Osteocyte (in vitro differentiated cells): ENCODE measurements around the gene RANBP10. TPM values are rescaled to one million over a fixed set of nuclear protein-coding genes. Genes with fewer than 3 reads are reported as not detected.

Source experiments
- DNase-seq: peaks from one replicate; pipeline ENCODE4 v3.0.0; 2021; ENCODE audit warnings: mixed read lengths; ENCODE audit not compliant: unreplicated experiment; ENCODE audit errors: extremely low spot score
- H3K27ac Mint-ChIP-seq: one replicate; pipeline ENCODE4 v1.8.0; 2021; ENCODE audit warnings: mild to moderate bottlenecking, mixed read lengths; ENCODE audit not compliant: unreplicated experiment
- H3K27me3 Mint-ChIP-seq: one replicate; pipeline ENCODE4 v1.8.0; 2021; ENCODE audit warnings: mixed read lengths; ENCODE audit not compliant: unreplicated experiment
- H3K36me3 Mint-ChIP-seq: one replicate; pipeline ENCODE4 v1.8.0; 2021; ENCODE audit warnings: mixed read lengths; ENCODE audit not compliant: unreplicated experiment
- H3K4me1 Mint-ChIP-seq: one replicate; pipeline ENCODE4 v1.8.0; 2021; ENCODE audit warnings: mixed read lengths; ENCODE audit not compliant: unreplicated experiment
- H3K4me3 Mint-ChIP-seq: one replicate; pipeline ENCODE4 v1.8.0; 2021; ENCODE audit warnings: mild to moderate bottlenecking, moderate library complexity, mixed read lengths; ENCODE audit not compliant: unreplicated experiment
- H3K9me3 Mint-ChIP-seq: one replicate; pipeline ENCODE4 v1.8.0; 2021; ENCODE audit warnings: mixed read lengths; ENCODE audit not compliant: unreplicated experiment
- total RNA-seq: library from RNA; stranded (reverse); gene quantifications from 2 replicates; pipeline ENCODE4 v1.2.1, GENCODE V29; 2021
- TF ChIP-seq, protein P1 (sequence below): fragments of 200-600 bp; sonication (generic); IDR thresholded peaks from 2 replicates; pipeline ENCODE4 v1.5.0; 2021; ENCODE audit warnings: antibody characterized with exemption, mild to moderate bottlenecking, moderate library complexity

The RANBP10 gene
- total RNA-seq, 1 donor from 2014 or later: 18.9 TPM

DNA sequence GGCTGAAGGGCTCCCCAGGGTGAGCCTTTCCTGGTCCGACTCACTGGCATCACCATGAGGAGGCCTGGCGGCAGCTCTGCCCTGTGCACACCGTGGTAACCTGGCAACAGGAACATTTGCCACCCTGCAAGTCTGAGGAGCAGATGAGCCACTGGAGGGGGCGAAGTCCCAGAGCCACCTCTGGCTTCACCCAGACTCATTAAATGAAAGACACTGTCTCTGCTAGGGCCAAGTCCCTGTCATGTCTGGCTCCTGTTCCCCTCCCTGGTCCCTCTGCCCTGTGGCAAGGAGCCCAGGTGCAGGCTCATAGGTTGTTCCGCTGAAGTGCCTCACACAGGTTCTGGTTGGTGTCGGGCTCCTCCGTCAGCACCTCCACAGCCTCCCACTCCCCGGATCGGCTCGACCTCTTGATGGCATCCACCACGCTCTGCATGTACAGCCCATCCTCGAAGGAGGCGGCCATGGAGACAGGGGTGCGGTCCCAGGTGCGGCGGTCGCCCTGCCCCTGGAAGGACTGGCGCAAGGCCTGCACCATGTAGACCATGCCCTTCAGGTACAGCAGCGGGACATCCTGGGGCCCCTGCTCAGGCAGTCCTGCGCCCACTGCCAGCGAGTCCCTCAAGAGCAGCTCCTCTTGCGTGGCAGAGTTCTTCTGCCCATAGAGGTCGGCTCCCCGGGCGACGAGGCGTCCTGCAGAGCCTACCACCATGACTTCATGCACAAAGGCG is 131.3 kb downstream of the RANBP10 start:
- peak overlapping the region; percentile 78 for H3K27ac Mint-ChIP-seq
- H3K4me3 Mint-ChIP-seq: no peak overlapping the region
- H3K4me1 Mint-ChIP-seq: peaks cover 20% of the 10 kb centered on the region

DNA sequence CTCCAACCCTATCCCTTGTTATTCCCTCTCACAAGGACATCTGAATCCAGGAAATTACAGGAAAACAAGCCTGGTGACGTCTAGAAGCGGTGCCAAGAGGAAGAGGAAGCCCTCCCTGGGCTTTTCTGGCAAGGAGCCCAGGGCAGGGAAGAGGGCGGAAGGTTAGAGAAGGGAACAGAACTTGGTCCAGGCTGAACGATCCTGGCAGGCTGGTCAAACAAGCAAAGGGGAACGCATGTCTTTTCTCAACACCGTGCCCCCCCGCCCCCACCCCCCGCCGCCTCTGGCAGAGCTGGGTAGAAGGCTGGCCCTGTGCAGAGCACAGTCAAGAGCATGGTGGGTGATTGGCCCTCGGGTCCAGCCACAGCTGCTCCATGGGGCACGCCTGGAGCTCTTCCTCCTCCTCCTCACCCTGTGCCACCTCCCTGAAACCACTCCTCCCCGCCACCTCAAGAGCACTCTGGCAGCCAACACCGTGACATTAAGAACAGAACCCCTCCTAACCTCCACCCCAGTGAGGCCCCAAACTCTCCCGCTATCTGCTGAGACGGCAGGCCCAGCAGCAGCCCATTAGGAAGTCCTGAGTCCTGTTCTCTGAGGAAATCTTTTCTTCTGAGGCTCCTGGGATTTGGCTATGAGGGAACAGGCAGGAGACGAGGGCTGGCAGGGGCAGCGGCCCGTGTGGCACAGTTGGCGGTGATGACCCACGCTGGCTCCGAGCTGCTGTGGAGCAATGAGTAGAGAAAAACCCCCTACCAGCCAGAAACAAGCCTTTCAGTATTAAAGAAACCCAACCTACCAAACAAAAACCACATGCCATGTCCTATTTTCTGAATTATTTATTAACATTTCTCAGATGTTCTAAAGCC is 132.4 kb downstream of the RANBP10 start:
- Mint-ChIP-seq H3K27me3 (no peaks in the 10 kb centered on the region), H3K36me3 (no peaks in the 10 kb centered on the region), H3K4me3 (no peak overlapping the region), H3K27ac (peak overlapping the region; percentile 80), H3K9me3 (no peaks in the 10 kb centered on the region), H3K4me1 (peaks cover 20% of the 10 kb centered on the region)
- DNase-seq: no peak
- TF ChIP-seq, protein P1, sequence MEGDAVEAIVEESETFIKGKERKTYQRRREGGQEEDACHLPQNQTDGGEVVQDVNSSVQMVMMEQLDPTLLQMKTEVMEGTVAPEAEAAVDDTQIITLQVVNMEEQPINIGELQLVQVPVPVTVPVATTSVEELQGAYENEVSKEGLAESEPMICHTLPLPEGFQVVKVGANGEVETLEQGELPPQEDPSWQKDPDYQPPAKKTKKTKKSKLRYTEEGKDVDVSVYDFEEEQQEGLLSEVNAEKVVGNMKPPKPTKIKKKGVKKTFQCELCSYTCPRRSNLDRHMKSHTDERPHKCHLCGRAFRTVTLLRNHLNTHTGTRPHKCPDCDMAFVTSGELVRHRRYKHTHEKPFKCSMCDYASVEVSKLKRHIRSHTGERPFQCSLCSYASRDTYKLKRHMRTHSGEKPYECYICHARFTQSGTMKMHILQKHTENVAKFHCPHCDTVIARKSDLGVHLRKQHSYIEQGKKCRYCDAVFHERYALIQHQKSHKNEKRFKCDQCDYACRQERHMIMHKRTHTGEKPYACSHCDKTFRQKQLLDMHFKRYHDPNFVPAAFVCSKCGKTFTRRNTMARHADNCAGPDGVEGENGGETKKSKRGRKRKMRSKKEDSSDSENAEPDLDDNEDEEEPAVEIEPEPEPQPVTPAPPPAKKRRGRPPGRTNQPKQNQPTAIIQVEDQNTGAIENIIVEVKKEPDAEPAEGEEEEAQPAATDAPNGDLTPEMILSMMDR: no peak

More for the DNA sequence above, 131.3 kb downstream of the RANBP10 start:
- Mint-ChIP-seq H3K9me3 (no peaks in the 10 kb centered on the region), H3K27me3 (no peaks in the 10 kb centered on the region), H3K36me3 (no peaks in the 10 kb centered on the region)
- TF ChIP-seq, protein P1: no peak
- no peak for DNase-seq

Other genes with a start within 250 kb of the RANBP10 start
- gene CTCF, start 244.0 kb downstream of the RANBP10 start, total RNA-seq: 43.2 and 47.4 TPM in 2 replicates
- 0.94 and 1.7 TPM in 2 replicates for gene CARMIL2, start 161.4 kb downstream of the RANBP10 start, total RNA-seq
- 21.3 and 23.1 TPM in 2 replicates for gene ACD, start 146.3 kb downstream of the RANBP10 start, total RNA-seq
- 4.1 and 4.6 TPM in 2 replicates for gene PARD6A, start 145.6 kb downstream of the RANBP10 start, total RNA-seq
- gene ENKD1, start 139.8 kb downstream of the RANBP10 start, total RNA-seq: 10.9 and 11.7 TPM in 2 replicates
- gene C16orf86, start 139.7 kb downstream of the RANBP10 start, total RNA-seq: 2.1 and 2.8 TPM in 2 replicates
- gene GFOD2, start 87.2 kb downstream of the RANBP10 start, total RNA-seq: 21.9 and 22.2 TPM in 2 replicates
- gene TSNAXIP1, start 329 bp upstream of the RANBP10 start, total RNA-seq: 3.6 and 4.1 TPM in 2 replicates
- 29.5 and 30.0 TPM in 2 replicates for gene THAP11, start 35.8 kb upstream of the RANBP10 start, total RNA-seq
- gene NUTF2, start 40.4 kb upstream of the RANBP10 start, total RNA-seq: 121 and 125 TPM in 2 replicates
- 46.3 and 51.2 TPM in 2 replicates for gene CENPT, start 41.1 kb upstream of the RANBP10 start, total RNA-seq
- gene EDC4, start 66.5 kb upstream of the RANBP10 start, total RNA-seq: 68.2 and 75.4 TPM in 2 replicates
- 1.4 and 1.5 TPM in 2 replicates for gene NRN1L, start 78.3 kb upstream of the RANBP10 start, total RNA-seq
- 43.9 and 45.5 TPM in 2 replicates for gene PSKH1, start 86.7 kb upstream of the RANBP10 start, total RNA-seq
- gene CTRL, start 125.3 kb upstream of the RANBP10 start, total RNA-seq: 0.39 and 0.91 TPM in 2 replicates
- 58.3 and 59.0 TPM in 2 replicates for gene PSMB10, start 130.3 kb upstream of the RANBP10 start, total RNA-seq
- gene LCAT, start 137.6 kb upstream of the RANBP10 start, total RNA-seq: 35.3 and 36.9 TPM in 2 replicates
- 90.7 and 91.6 TPM in 2 replicates for gene SLC12A4, start 162.1 kb upstream of the RANBP10 start, total RNA-seq
- gene DPEP3, start 173.9 kb upstream of the RANBP10 start, total RNA-seq: not detected in 2 replicates
- not detected in 2 replicates for gene DPEP2, start 192.9 kb upstream of the RANBP10 start, total RNA-seq
- not detected in 2 replicates for gene DPEP2NB, start 209.4 kb upstream of the RANBP10 start, total RNA-seq
- 7.5 and 8.8 TPM in 2 replicates for gene DDX28, start 216.7 kb upstream of the RANBP10 start, total RNA-seq
- 13.6 and 17.2 TPM in 2 replicates for gene DUS2, start 216.7 kb upstream of the RANBP10 start, total RNA-seq